GM12878 (cell line): ENCODE results near the gene ZBTB4. TPM values are rescaled to one million over a fixed set of nuclear protein-coding genes. Genes with fewer than 3 reads are reported as not detected.

ENCODE experiments used
- ATAC-seq: fragments of 200-7000 bp; cut with Tn5 transposase; 3 replicates; pipeline ENCODE4 v1.9.1; 2020; ENCODE audit warnings: mild to moderate bottlenecking, moderate library complexity
- BruUV-seq: library from RNA; stranded (reverse); fragments of 400-500 nt; replicated peaks from 2 replicates; lab custom pipeline; 2021; lab: Mats Ljungman, UMichigan
- CTCF ChIA-PET: fragments of 300-600 bp; sonication (Branson Sonifier 250); formaldehyde crosslinking; extraction: SDS; loops from one replicate; lab custom pipeline; 2021; ENCODE audit warnings: inconsistent platforms; lab: Yijun Ruan, JAX
- POLR2A ChIA-PET: fragments of 350-600 bp; formaldehyde crosslinking; extraction: SDS; loops from one replicate; lab custom pipeline; 2021; ENCODE audit warnings: inconsistent platforms; lab: Charles Lee
- RAD21 ChIA-PET: fragments of 300-600 bp; sonication (Branson Sonifier 250); formaldehyde crosslinking; loops from one replicate; lab custom pipeline; 2023; ENCODE audit warnings: antibody characterized with exemption; ENCODE audit not compliant: unreplicated experiment; lab: Charles Lee
- SMC1A ChIA-PET: fragments of 300-600 bp; sonication (Branson Sonifier 250); formaldehyde crosslinking; loops from one replicate; lab custom pipeline; 2023; ENCODE audit not compliant: unreplicated experiment, uncharacterized antibody; lab: Charles Lee
- DNase-seq: peaks from one replicate; pipeline ENCODE4 v3.0.0-alpha.2; 2011; ENCODE audit warnings: low read depth, low spot score
- FAIRE-seq: peaks from 3 replicates; lab custom pipeline; 2011; peaks lifted over from hg19 to GRCh38; lab: Jason Lieb, UNC
- H2AFZ ChIP-seq: 2 replicates; pipeline ENCODE4 v1.6.0; 2011; ENCODE audit warnings: low read depth, low read length, control low read depth; ENCODE audit not compliant: control insufficient read depth
- H3K27ac ChIP-seq: 2 replicates; pipeline ENCODE4 v1.5.1; 2011; ENCODE audit warnings: control low read depth; ENCODE audit not compliant: control insufficient read depth, insufficient read depth
- H3K27me3 ChIP-seq, 2 experiments: replicated peaks in 1 of 2; 2 replicates each; pipeline versions ENCODE4 v1.6.0 to v1.6.1; 2011; ENCODE audit warnings: low read length in 1 of 2; ENCODE audit not compliant: control insufficient read depth in 2 of 2, insufficient read depth in 2 of 2
- H3K36me3 ChIP-seq, 2 experiments: 2 replicates each; pipeline ENCODE4 v1.5.1; 2011; ENCODE audit warnings: low read length in 1 of 2; ENCODE audit not compliant: control insufficient read depth in 2 of 2, insufficient read depth in 2 of 2
- H3K4me1 ChIP-seq: 2 replicates; pipeline ENCODE4 v1.6.1; 2011; ENCODE audit warnings: mild to moderate bottlenecking, low read length, moderate library complexity, mixed read lengths; ENCODE audit not compliant: control insufficient read depth, insufficient read depth
- H3K4me2 ChIP-seq: 2 replicates; pipeline ENCODE4 v1.6.0; 2011; ENCODE audit warnings: control low read depth; ENCODE audit not compliant: control insufficient read depth, insufficient read depth
- H3K4me3 ChIP-seq: fragments of 200-600 bp; sonication (generic); 2 replicates; pipeline ENCODE4 v1.5.1; 2016
- H3K79me2 ChIP-seq: 2 replicates; pipeline ENCODE4 v1.6.0; 2011; ENCODE audit warnings: low read length; ENCODE audit not compliant: control insufficient read depth, insufficient read depth
- H3K9ac ChIP-seq: 2 replicates; pipeline ENCODE4 v1.8.0; 2011; ENCODE audit warnings: low read length, control low read depth, mixed read lengths; ENCODE audit not compliant: control insufficient read depth, insufficient read depth
- H3K9me3 ChIP-seq: replicated peaks from 3 replicates; pipeline ENCODE4 v1.5.1; 2011; ENCODE audit warnings: mild to moderate bottlenecking, low read length; ENCODE audit not compliant: control insufficient read depth, insufficient read depth
- H4K20me1 ChIP-seq: 2 replicates; pipeline ENCODE4 v1.6.0; 2011; ENCODE audit not compliant: control insufficient read depth, insufficient read depth
- CTCF ChIP-seq, 3 experiments: IDR thresholded peaks in 2 of 3; conservative IDR thresholded peaks in 1 of 3; 2 replicates each; pipeline ENCODE4 v1.5.1; 2011; ENCODE audit warnings: low read depth in 3 of 3, low read length in 3 of 3, mild to moderate bottlenecking in 3 of 3, control low read depth in 2 of 3, moderate library complexity in 2 of 3, inconsistent platforms in 1 of 3, mixed read lengths in 1 of 3; ENCODE audit not compliant: control insufficient read depth in 2 of 3, insufficient read depth in 1 of 3; ENCODE audit errors: extremely low read depth in 1 of 3
- GATAD2B ChIP-seq: fragments of 450-650 bp; conservative IDR thresholded peaks from 2 replicates; pipeline ENCODE4 v1.6.1; 2017; ENCODE audit warnings: low read depth, mild to moderate bottlenecking, moderate library complexity
- LARP7 ChIP-seq: fragments of 450-650 bp; IDR thresholded peaks from 2 replicates; pipeline ENCODE4 v1.6.1; 2017; ENCODE audit warnings: mild to moderate bottlenecking
- MEF2B ChIP-seq: fragments of 450-650 bp; IDR thresholded peaks from 2 replicates; pipeline ENCODE4 v1.6.1; 2018; ENCODE audit warnings: mild to moderate bottlenecking, moderate library complexity; ENCODE audit not compliant: partially characterized antibody, poor library complexity, severe bottlenecking
- RAD21 ChIP-seq: IDR thresholded peaks from 2 replicates; pipeline ENCODE4 v1.6.1; 2011; ENCODE audit warnings: mild to moderate bottlenecking, low read depth, low read length, moderate library complexity; ENCODE audit not compliant: insufficient read depth
- RELB ChIP-seq: fragments of 450-650 bp; IDR thresholded peaks from 2 replicates; pipeline ENCODE4 v1.6.1; 2017; ENCODE audit warnings: low read depth, mild to moderate bottlenecking, moderate library complexity
- SIN3A ChIP-seq: IDR thresholded peaks from 2 replicates; pipeline ENCODE4 v1.6.1; 2012; ENCODE audit warnings: low read depth, low read length, improper control_type of control experiment
- SMAD1 ChIP-seq: fragments of 450-650 bp; IDR thresholded peaks from 2 replicates; pipeline ENCODE4 v1.6.1; 2018; ENCODE audit warnings: mild to moderate bottlenecking, low read depth; ENCODE audit not compliant: partially characterized antibody
- WGBS: methylation state at CpG from one replicate; pipeline ENCODE4 v1.1.6; 2016; ENCODE audit warnings: low lambda C conversion rate; ENCODE audit not compliant: insufficient replicate concordance, insufficient coverage; ENCODE audit errors: missing lambda C conversion rate; 5-methylcytosine and 5-hydroxymethylcytosine counted together
- in situ Hi-C: fragments of 300-500 bp; cut with MboI; formaldehyde crosslinking; loops from 9 replicates; pipeline ENCODE4 v1.14.3; 2018; ENCODE audit warnings: mixed read lengths
- intact Hi-C: fragments of 100-400 bp; cut with micrococcal nuclease; formaldehyde crosslinking; loops from one replicate; pipeline ENCODE4 v1.14.2; 2022; ENCODE audit not compliant: unreplicated experiment
- polyA plus RNA-seq, 11 experiments: library from polyadenylated mRNA; depleted of rRNA in 4 of 11; unstranded in 6 of 11; stranded (reverse) in 5 of 11; fragments of >200 nt; fragmentation: Nextera tagmentation in 4 of 11; fragmentation: Illumina TruSeq in 1 of 11; extraction: Ambion mirVana in 4 of 11; extraction: Trizol in 1 of 11; gene quantifications; 1 replicate in 1 of 11; 2 replicates in 10 of 11; pipeline versions ENCODE4 v1.2.1 to v1.2.3, GENCODE V29; 2011 to 2016; ENCODE audit warnings: inconsistent platforms in 2 of 11, missing spikeins in 2 of 11, low read depth in 1 of 11
- total RNA-seq, 4 experiments: library from RNA; depleted of rRNA in 3 of 4; stranded (reverse); fragments of >200 nt in 3 of 4; fragmentation: Illumina TruSeq in 1 of 4; extraction: Trizol in 1 of 4; gene quantifications; 2 replicates each; pipeline versions ENCODE4 v1.2.1 to v1.2.3, GENCODE V29; 2013 to 2021
- TF ChIP-seq, protein P1 (sequence below): fragments of 450-650 bp; IDR thresholded peaks from 2 replicates; pipeline ENCODE4 v1.6.1; 2016; ENCODE audit warnings: mild to moderate bottlenecking

The ZBTB4 gene
- total and polyA plus RNA-seq, 10 of the 15 experiments (the other 5 are each of a cell fraction or from before 2014, with no cell fraction given): 2.0 to 14.9 (median 6.9) TPM

DNA sequence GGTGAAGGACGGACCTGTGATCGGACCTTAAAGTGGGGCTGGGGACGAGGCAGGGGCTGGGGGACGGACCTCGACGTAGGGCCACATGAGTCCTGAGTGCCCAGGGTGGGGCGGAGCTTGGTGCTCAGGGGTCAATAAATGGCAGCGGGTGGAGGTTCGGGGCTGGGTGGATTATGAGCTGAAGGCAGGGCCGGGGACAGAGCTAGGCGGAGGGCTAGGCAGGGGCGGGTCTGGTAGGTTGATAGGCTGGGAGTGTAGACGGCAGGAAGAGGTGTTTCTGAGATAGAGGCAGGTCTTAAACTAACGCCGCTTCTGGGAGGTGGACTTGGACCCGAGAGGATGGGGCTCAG, 33.8 kb downstream of the ZBTB4 start (continued):
- TF ChIP-seq RAD21 (no peak), RELB (no peak), SIN3A (no peak)

GRCh38 chr17:7444682-7445618, 34.5 kb downstream of the ZBTB4 start, which contains the start of gene CHRNB1:
Gene CHRNB1, plus strand, starts transcription at chr17:7445061. Its CDS starts 67 bp downstream, at chr17:7445128.
- TF ChIP-seq, protein P1, sequence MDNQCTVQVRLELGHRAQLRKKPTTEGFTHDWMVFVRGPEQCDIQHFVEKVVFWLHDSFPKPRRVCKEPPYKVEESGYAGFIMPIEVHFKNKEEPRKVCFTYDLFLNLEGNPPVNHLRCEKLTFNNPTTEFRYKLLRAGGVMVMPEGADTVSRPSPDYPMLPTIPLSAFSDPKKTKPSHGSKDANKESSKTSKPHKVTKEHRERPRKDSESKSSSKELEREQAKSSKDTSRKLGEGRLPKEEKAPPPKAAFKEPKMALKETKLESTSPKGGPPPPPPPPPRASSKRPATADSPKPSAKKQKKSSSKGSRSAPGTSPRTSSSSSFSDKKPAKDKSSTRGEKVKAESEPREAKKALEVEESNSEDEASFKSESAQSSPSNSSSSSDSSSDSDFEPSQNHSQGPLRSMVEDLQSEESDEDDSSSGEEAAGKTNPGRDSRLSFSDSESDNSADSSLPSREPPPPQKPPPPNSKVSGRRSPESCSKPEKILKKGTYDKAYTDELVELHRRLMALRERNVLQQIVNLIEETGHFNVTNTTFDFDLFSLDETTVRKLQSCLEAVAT: peak; percentile 66; the same call in 1 of the 2 replicates
- TF ChIP-seq GATAD2B (peak; percentile 46; the same call in 1 of the 2 replicates), SMAD1 (no peak), MEF2B (no peak), CTCF (IDR thresholded peaks at IDR 0.05 in 2 of 3, conservative IDR thresholded peaks at IDR 0.05 in 1 of 3; ENCODE audit: control insufficient read depth in 2 of 3, extremely low read depth in 1 of 3, insufficient read depth in 1 of 3, low read depth in 3 of 3, low read length in 3 of 3) (peak in 1 of 3 experiments; percentile 11; a peak in 1 of 6 replicates), LARP7 (0 out of 2 replicates have a peak, but pooled peaks have one; percentile 33)
- Histone ChIP-seq H3K27me3 (peaks cover 1 to 5% of the 10 kb centered on the region in 2 experiments; a peak in 3 of 4 replicates), H3K27ac (no peak within 1 kb of the TSS), H2AFZ (peak within 1 kb of the TSS; percentile 51; the same call in 1 of the 2 replicates), H3K4me3 (peak within 1 kb of the TSS; percentile 55; the same call in 1 of the 2 replicates), H3K4me2 (peak within 1 kb of the TSS; percentile 97), H4K20me1 (no peaks in the 10 kb centered on the region), H3K4me1 (peaks cover 16% of the 10 kb centered on the region), H3K36me3 (no peaks in the 10 kb centered on the region), H3K9ac (peak within 1 kb of the TSS; percentile 29; the same call in 1 of the 2 replicates), H3K9me3 (no peaks in the 10 kb centered on the region), H3K79me2 (no peaks in the 10 kb centered on the region)
- DNase-seq (no peak), ATAC-seq (peak; percentile 71), FAIRE-seq (no peak)
- WGBS: 5% methylated on average over 46 of the region's 51 CpGs
- in situ Hi-C loops (no loop called here), intact Hi-C loops (no loop called here)
- ChIA-PET POLR2A (interaction anchor here (0.5 to 5.4 kb wide), 9 partner anchors 8 to 191 kb away, joined by 3 to 52 read pairs (median 3); partner anchors contain the start of genes TMEM102 and ZBTB4), CTCF (interaction anchor here (0.6 to 2.7 kb wide), 4 partner anchors 8 to 116 kb away, joined by 3 to 10 read pairs (median 7); partner anchors contain the start of gene SENP3), SMC1A (interaction anchor here (1.1 to 1.5 kb wide), 3 partner anchors 10 to 115 kb away, joined by 3 to 7 read pairs (median 4); no protein-coding TSS in a partner anchor), RAD21 (interaction anchor here (0.6 to 2.7 kb wide), 4 partner anchors 10 to 116 kb away, joined by 3 to 9 read pairs (median 4); partner anchors contain the start of gene TMEM102)
- no TSS peak for BruUV-seq
